Body of pancreas (tissue), 4 donors: ENCODE data around the gene DDT.
"Not testable (repeated sequence)": the region's sequence is repeated elsewhere in the genome, so short reads cannot be mapped to it uniquely, and the experiment has no call there.

Experiments
- POLR2A ChIP-seq, 3 donors: fragments of 450-650 bp; IDR thresholded peaks; one replicate each; pipeline ENCODE4 v1.6.1; 2016; ENCODE audit warnings: antibody characterized with exemption in 3 of 3, mild to moderate bottlenecking in 2 of 3
- TF ChIP-seq, protein P1 (sequence below), 7 experiments: fragments of 450-650 bp in 4 of 7; fragments of 200-600 bp in 3 of 7; sonication (generic) in 3 of 7; IDR thresholded peaks; one replicate each; pipeline ENCODE4 v1.5.1; 2016 to 2019; ENCODE audit warnings: antibody characterized with exemption in 7 of 7

GRCh38 chr22:23993080-23993479, 18.8 kb upstream of the DDT start:
- TF ChIP-seq, protein P1, sequence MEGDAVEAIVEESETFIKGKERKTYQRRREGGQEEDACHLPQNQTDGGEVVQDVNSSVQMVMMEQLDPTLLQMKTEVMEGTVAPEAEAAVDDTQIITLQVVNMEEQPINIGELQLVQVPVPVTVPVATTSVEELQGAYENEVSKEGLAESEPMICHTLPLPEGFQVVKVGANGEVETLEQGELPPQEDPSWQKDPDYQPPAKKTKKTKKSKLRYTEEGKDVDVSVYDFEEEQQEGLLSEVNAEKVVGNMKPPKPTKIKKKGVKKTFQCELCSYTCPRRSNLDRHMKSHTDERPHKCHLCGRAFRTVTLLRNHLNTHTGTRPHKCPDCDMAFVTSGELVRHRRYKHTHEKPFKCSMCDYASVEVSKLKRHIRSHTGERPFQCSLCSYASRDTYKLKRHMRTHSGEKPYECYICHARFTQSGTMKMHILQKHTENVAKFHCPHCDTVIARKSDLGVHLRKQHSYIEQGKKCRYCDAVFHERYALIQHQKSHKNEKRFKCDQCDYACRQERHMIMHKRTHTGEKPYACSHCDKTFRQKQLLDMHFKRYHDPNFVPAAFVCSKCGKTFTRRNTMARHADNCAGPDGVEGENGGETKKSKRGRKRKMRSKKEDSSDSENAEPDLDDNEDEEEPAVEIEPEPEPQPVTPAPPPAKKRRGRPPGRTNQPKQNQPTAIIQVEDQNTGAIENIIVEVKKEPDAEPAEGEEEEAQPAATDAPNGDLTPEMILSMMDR (IDR thresholded peaks at IDR 0.05) = not testable (repeated sequence)
- TF ChIP-seq POLR2A (IDR thresholded peaks at IDR 0.05) = not testable (repeated sequence)
